Measurements from ENCODE around the gene ELF3.

GRCh38 chr1:202004711-202005110 is 5.7 kb upstream of the ELF3 start:
- TF ChIP-seq POLR2A (IDR thresholded peaks at IDR 0.05; ENCODE audit: low read depth, low read length) (no peak), TAF1 (IDR thresholded peaks at IDR 0.05; ENCODE audit: low read depth, low read length) (no peak), POLR2AphosphoS5 (IDR thresholded peaks at IDR 0.05; ENCODE audit: low read depth, low read length) (no peak), SPI1 (IDR thresholded peaks at IDR 0.05; ENCODE audit: low read depth, low read length) (no peak), POU2F2 (IDR thresholded peaks at IDR 0.05; ENCODE audit: low read depth, low read length) (no peak), PAX5 (IDR thresholded peaks at IDR 0.05; ENCODE audit: insufficient read depth, low read length, severe bottlenecking) (no peak)

Measured in GM12891 (cell line).